ENCODE measurements around the gene RNASE13.

Gene RNASE13

DNA sequence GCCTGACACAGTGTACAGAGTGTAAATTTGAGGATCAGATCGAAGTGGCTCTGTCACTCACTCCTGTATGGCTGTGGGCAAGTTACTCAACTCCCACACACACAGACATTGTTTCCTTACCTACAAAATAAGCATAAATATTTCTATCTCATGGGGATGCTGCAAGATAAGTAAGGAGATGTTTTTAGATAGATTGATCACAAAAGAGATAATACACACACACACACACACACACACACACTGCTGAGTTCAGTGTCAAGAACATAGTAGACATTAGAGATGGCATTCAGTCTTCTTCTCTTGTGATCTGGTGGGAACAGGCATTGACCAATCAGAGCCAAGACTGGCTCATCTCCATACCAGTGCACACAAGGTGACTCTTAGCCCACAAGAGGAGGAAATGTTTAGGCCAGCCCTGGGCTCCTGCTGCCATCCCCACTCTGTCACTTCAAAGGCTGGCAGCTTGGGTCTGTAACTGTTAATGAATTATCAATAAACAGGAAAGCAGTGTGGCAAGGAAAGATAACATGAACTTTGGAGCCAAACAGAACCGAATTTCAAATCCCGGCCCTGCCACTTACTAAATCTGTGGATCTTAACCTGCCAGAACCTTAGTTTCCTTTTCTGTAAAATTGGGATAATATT, 19.6 kb upstream of the RNASE13 start:
- TF ChIP-seq, protein P1, sequence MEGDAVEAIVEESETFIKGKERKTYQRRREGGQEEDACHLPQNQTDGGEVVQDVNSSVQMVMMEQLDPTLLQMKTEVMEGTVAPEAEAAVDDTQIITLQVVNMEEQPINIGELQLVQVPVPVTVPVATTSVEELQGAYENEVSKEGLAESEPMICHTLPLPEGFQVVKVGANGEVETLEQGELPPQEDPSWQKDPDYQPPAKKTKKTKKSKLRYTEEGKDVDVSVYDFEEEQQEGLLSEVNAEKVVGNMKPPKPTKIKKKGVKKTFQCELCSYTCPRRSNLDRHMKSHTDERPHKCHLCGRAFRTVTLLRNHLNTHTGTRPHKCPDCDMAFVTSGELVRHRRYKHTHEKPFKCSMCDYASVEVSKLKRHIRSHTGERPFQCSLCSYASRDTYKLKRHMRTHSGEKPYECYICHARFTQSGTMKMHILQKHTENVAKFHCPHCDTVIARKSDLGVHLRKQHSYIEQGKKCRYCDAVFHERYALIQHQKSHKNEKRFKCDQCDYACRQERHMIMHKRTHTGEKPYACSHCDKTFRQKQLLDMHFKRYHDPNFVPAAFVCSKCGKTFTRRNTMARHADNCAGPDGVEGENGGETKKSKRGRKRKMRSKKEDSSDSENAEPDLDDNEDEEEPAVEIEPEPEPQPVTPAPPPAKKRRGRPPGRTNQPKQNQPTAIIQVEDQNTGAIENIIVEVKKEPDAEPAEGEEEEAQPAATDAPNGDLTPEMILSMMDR (IDR thresholded peaks at IDR 0.05): no peak

DNA sequence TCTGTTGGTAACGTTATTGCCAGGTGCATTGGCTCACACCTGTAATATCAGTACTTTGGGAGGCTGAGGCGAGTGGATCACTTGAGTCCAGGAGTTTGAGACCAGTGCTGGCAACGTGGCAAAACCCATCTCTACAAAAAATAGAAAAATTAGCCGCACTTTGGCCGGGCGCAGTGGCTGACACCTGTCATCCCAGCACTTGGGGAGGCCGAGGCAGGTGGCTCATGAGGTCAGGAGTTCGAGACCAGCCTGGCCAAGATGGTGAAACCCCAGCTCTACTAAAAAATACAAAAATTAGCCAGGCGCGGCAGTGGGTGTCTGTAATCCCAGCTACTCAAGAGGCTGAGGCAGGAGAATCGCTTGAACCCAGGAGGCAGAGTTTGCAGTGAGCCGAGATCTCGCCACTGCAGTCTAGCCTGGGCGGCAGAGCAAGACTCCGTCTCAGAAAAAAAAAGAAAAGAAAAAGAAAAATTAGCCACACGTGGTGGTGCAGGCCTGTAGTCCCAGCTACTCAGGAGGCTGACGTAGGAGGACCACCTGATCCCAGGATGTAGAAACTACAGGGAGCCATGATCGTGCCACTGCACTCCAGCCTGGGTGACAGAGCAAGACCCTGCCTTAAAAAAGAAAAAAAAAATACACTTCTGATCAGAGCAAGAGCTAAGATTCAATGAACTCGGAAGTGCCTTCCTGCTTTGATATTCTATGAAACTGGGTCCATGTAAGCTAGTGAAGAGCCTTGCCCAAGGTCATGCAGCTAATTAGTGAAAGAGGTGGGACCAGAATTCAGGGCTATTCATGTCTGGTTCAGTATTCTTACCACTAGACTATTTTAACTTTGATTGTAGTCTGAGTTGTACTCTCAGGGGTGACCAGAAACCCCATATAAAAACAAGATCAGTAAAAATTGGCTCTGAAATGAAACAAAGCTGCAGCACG, 18.8 kb upstream of the RNASE13 start:
- TF ChIP-seq, protein P1 (IDR thresholded peaks at IDR 0.05): no peak

- TF ChIP-seq, protein P1 (IDR thresholded peaks at IDR 0.05): no peak
Observed at GRCh38 chr14:21050597-21050996, 16.0 kb upstream of the RNASE13 start.

- TF ChIP-seq, protein P1 (IDR thresholded peaks at IDR 0.05): no peak
Observed at GRCh38 chr14:21049271-21049673, 14.7 kb upstream of the RNASE13 start.

DNA sequence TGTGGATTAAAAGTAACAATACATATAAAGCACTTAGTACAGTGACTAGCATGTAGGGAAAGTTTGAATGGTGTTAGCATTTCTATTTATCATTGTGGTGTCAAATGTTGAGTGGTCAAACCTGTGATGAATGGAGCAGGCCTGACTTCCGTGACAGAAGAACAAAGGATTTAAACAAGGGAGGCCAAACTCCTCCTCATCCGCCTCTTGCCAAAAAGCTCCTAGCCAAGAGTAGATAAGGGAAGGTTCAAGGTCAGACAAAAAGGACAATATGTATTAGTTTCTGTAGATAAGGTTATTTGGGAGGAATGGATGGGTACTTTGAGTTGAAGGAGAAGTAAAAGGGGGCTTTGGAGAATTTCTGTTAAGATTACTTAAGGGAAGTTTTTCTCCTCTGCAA, 14.0 kb upstream of the RNASE13 start:
- TF ChIP-seq, protein P1 (IDR thresholded peaks at IDR 0.05): no peak

GRCh38 chr14:21047378-21047781, 12.8 kb upstream of the RNASE13 start:
- TF ChIP-seq, protein P1 (IDR thresholded peaks at IDR 0.05): no peak

- TF ChIP-seq, protein P1 (IDR thresholded peaks at IDR 0.05): no peak
Observed at GRCh38 chr14:21043974-21044618, 9.5 kb upstream of the RNASE13 start.
